GM21529 (cell line): Measurements from ENCODE around the gene CYP11A1.

ENCODE experiments used
- ATAC-seq: cut with Tn5 transposase; IDR thresholded peaks from one replicate; pipeline ENCODE4 v1.9.1; 2021; ENCODE audit not compliant: unreplicated experiment

CYP11A1 gene

DNA sequence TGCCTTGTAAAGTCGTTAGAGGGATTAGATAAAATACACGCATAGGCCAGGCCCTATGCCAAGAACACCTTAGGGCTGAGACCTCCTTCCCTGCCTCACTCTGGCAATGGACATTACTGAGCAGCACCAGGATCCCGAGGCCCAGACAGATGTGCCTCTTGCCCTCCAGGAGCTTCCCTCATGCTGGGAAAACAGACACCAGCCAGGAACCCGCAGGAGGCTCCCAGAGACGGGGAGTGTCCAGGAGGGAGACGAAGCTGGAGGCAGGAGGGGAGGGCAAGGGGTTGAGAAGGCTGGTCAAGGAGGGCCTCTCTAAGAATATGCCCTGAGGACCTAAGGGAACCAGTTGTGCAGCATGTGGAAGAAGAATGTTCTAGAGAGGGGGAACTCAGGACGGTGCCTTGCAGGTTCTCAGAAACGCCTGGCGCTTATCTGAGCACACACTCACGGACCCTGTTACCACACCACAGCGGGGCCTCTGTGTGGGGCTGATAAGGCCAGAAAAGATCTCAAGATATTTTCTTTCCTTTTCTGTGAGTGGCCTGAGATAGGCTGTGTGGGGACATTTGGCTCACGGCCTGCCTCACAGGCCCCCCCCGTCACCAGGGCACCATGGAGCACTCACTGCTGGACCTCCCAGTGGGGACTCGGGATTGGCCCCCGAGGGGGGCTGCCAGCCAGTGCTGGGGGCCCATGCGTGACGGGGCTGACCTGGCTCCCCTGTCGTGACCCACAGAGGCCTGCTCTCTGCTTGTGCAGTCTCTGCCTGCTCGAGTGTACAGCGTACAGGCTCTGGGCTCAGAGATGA, 22.0 kb upstream of the CYP11A1 start:
- ATAC-seq, result no peak

GRCh38 chr15:74388363-74388951, 21.0 kb upstream of the CYP11A1 start:
- ATAC-seq, result no peak

DNA sequence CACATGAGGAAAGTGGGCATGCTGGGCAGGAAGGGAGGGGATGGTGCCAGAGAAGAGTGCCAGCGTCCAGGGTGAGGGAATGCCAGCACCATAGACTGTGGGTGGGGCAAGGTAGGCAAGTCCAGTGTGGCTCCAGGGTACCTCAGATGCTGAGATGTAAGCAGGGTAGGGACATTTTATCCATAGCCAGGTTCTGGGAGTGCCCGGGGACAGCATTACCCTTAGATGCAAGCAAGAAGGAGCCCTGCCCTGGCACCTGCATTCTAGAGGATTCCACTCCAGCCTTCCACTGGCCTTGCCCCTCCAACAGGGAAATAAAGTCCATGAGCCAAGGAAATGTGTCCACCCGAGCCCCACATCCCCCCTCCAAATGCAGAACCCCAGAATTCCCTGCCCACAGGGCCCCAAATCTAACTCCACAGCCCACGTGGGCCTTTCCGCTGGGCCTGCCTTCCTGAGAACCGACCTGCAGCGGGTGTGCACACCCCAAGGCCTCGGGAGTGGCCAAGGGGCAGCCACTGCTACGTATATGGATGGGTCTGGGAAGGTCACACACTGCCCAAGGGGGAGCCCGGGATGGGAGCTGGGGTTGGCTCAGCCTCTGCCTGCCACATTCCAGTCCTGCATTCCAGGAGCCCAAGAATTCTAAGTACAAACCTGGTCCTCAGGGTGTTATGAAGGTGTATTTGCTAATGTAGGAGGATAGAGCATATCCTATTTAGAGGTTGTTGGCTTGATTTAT, 20.3 kb upstream of the CYP11A1 start:
- no peak for ATAC-seq

GRCh38 chr15:74387141-74387541, 19.7 kb upstream of the CYP11A1 start:
- no peak for ATAC-seq

GRCh38 chr15:74386496-74387140, 19.2 kb upstream of the CYP11A1 start:
- no peak for ATAC-seq

- no peak for ATAC-seq
Observed at GRCh38 chr15:74385733-74386132, 18.3 kb upstream of the CYP11A1 start.

DNA sequence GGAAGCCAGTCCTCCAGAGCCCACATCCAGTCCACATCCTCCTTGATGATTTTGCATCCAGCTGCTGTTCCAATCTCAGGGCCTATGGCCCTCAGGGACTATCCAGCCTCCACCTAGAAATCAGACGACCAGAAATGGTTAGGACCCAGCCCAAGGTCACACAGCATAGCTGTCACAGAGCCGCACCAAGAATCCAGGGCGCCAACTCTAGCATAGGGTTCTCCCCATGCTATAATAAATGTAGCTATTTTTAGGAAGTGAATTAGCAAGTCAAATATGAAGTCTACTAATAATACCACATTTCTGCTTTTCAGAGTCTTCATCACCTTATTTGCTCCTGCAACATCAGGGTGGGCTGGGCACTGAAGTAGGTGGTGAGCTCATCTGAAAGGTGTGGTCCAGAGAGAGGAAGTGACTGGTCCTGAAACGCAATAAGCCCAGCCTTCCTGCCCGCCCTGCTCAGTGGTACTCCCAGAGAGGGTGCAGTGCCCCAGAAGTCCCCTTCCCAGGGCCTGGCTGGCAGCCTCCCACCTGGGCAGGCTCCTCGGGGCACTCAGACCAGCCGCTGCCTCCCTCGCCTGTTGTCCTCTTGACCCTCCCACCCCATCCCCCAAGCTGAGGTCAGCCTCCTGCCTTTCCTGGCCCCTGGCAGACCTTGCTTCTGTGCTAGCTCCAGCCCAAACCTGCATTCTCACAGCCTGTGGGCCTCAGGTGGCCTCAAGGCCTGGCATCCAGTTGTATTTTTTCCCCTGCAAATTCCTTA, 17.6 kb upstream of the CYP11A1 start:
- ATAC-seq, result peak; percentile 67

DNA sequence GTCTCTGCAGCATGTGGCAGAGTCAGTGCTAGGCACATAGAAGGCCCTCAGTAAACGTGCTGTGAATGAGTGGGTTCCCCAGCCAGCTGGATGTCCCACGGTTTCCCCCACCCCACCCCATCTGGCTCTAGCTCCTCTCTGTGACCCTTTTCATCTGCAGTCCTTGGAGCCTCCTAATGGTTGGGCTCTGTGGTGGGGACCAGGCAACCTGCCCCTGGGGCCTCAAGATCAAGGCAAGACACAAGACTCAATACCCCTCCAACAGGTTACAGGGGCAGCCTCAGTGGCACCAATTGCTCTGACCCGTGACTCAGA, 17.1 kb upstream of the CYP11A1 start:
- peak; percentile 2 for ATAC-seq

GRCh38 chr15:74383695-74384565, 16.5 kb upstream of the CYP11A1 start:
- ATAC-seq, result peak; percentile 46

DNA sequence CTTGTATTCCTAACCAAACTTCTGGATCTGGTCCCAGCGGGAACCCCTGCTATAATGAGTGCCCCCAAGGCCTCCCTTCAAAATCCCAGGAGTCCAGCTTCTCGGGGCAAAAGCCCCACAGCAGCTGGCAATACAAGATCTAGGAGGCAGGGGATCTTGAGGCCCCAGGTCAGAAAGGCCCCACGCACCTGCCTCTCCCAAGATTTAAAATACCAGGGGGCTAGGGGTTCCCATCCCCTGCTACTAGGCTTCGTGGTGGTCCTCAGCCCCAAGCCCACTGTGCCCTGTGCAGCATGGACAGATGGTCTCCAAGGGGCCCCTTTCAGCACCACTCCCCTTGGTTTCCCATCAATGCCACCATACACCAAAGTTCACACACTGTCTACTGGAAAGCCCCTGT, 15.8 kb upstream of the CYP11A1 start:
- ATAC-seq, result no peak

DNA sequence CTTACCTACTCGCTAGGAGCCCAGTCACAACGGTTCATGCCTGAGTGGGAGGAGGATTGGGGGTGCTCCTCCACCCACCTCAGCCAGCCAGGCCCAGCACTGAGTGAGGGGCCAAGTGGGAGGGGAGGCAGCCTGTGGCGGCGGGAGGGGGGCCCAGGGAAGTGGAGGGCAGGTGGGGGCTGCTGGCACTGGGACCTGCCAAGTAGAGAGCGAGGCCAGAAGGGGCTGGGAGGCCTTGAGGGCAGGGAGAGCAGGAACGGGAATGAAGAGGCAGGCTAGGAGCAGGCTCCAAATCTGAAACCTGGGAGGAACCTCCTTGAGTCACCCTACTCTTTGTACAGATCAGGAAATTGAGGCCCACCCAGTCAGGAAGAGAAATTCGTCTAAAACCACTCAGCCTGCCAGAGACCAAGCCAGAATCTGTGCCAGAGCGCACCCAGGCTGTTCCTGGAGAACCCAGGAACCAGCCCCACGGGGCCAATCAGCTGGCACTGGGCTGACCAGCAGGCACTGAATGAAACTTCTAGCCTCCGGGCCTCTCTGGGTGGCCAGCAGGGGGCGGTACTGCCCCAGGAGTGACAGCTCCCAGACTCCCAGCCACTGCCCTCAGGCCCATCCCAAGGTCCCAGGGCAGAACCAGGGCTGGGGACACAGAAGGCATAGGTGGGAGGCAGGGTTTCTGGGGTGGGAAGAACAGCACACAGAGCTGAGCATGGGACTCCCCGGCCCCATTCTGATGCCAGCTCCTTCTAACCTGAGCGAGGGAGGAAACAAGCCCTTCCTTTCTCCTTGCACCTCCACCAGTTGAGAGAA, 14.8 kb upstream of the CYP11A1 start:
- ATAC-seq, result peak; percentile 29

GRCh38 chr15:74381481-74381880, 14.0 kb upstream of the CYP11A1 start:
- no peak for ATAC-seq

GRCh38 chr15:74381190-74381453, 13.7 kb upstream of the CYP11A1 start:
- no peak for ATAC-seq

GRCh38 chr15:74380361-74381189, 13.1 kb upstream of the CYP11A1 start:
- no peak for ATAC-seq

GRCh38 chr15:74378848-74379247, 11.4 kb upstream of the CYP11A1 start:
- ATAC-seq, result no peak

DNA sequence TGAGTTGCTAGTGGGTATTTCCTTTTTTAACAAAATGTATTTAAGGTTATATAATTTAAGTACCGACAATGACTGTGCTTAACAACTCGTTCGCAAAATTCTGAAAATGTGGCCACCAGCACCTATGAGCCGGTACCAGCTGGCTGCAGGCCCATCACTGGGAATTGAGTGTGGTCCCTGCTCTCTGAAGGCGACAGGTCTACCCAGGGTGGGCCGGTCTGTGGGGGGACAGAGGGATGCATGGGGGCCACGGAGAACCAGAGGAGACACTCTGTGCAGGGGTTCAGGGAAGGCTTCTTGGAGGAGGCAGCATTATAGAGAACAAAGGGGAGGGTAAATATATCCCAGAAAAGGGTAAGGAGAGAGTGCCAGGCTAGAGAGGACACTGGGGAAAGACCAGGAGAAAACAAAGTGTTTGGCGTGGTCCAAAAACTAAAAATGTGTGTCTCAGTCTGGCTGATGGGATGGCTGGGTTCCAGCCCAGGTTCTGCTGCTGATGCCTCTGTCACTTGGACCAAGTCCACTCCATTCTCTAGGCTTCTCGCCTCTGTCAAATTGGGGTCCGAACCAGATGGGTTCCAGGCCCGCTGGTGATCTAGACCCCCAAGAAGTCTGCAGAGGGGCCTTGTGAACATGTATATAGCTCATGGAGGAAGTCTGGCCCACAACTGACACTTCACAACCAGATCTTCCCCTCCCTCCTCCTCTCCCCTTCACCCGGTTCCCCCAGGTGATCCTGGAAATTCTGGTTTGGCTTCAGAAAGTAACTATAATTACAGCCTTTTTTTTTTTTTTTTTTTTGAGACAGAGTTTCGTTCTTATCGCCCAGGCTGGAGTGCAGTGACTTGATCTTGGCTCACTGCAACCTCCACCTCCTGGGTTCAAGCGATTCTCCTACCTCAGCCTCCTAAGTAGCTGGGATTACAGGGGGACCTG, 10.7 kb upstream of the CYP11A1 start:
- ATAC-seq, result no peak

- ATAC-seq, result no peak
Observed at GRCh38 chr15:74376825-74377581, 9.6 kb upstream of the CYP11A1 start.
